Loucy (cell line): ENCODE data around the gene DNMT1.

Experiments used
- EZH2phosphoT487 ChIP-seq: fragments of 200-600 bp; IDR thresholded peaks from 2 replicates; pipeline ENCODE4 v1.6.1; 2018; ENCODE audit warnings: antibody characterized with exemption, mild to moderate bottlenecking, moderate library complexity, borderline replicate concordance
- TF ChIP-seq, protein P1 (sequence below): fragments of 200-600 bp; sonication (generic); conservative IDR thresholded peaks from 2 replicates; pipeline ENCODE4 v1.5.1; 2014; ENCODE audit warnings: mild to moderate bottlenecking, antibody characterized with exemption, low read length

DNA sequence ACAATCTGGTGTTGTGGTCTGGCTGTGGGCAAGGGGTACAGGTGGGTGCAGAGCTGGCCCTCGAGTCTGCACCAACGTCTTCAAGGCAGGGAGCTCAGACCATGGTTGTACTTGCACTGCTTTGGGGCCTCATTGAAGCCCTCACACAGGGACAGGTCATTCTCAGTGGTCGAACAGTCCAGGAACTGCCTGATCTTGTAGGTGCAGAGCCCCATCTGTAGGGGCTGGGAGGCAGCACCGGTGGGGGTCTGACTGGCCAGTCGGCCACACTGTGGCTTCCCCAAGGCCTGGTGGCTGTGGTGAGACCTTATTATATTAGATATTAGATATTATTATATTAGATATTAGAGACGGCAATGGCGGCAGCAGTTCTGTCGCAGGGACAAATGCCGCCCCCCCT lies 22.3 kb upstream of the DNMT1 start:
- TF ChIP-seq, protein P1, sequence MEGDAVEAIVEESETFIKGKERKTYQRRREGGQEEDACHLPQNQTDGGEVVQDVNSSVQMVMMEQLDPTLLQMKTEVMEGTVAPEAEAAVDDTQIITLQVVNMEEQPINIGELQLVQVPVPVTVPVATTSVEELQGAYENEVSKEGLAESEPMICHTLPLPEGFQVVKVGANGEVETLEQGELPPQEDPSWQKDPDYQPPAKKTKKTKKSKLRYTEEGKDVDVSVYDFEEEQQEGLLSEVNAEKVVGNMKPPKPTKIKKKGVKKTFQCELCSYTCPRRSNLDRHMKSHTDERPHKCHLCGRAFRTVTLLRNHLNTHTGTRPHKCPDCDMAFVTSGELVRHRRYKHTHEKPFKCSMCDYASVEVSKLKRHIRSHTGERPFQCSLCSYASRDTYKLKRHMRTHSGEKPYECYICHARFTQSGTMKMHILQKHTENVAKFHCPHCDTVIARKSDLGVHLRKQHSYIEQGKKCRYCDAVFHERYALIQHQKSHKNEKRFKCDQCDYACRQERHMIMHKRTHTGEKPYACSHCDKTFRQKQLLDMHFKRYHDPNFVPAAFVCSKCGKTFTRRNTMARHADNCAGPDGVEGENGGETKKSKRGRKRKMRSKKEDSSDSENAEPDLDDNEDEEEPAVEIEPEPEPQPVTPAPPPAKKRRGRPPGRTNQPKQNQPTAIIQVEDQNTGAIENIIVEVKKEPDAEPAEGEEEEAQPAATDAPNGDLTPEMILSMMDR: no peak
- no peak for TF ChIP-seq EZH2phosphoT487
